ENCODE results near the gene CCDC68.

CCDC68 gene

GRCh38 chr18:54962919-54963645, 3.8 kb upstream of the CCDC68 start:
- H3K4me3 ChIP-seq (ENCODE audit: low read depth in 1 of 5, low read length in 5 of 5) = no peak overlapping the region

GRCh38 chr18:54961868-54962267, 2.6 kb upstream of the CCDC68 start:
- Histone ChIP-seq H3K9me3 (ENCODE audit: control insufficient read depth in 5 of 5, low read length in 5 of 5) (peaks cover 0 to 2% (median 0%) of the 10 kb centered on the region in 5 donors), H3K4me1 (ENCODE audit: control insufficient read depth in 5 of 5, insufficient read depth in 5 of 5, low read length in 5 of 5) (peaks cover 0 to 9% (median 3%) of the 10 kb centered on the region in 5 donors), H3K36me3 (ENCODE audit: control insufficient read depth in 5 of 5, insufficient read depth in 5 of 5, low read length in 5 of 5) (no peaks in the 10 kb centered on the region), H3K4me3 (ENCODE audit: low read depth in 1 of 5, low read length in 5 of 5) (no peak overlapping the region), H3K27ac (ENCODE audit: low read depth, low read length) (no peak overlapping the region), H3K27me3 (ENCODE audit: control insufficient read depth in 5 of 5, insufficient read depth in 4 of 5, low read length in 5 of 5) (peaks cover 0 to 12% (median 8%) of the 10 kb centered on the region in 5 donors), H3K9ac (ENCODE audit: low read length in 5 of 5) (no peak overlapping the region)

More at GRCh38 chr18:54962919-54963645, 3.8 kb upstream of the CCDC68 start:
- H3K4me1 ChIP-seq (ENCODE audit: control insufficient read depth in 5 of 5, insufficient read depth in 5 of 5, low read length in 5 of 5) = peaks cover 0 to 7% (median 2%) of the 10 kb centered on the region in 5 donors
- no peak overlapping the region for H3K9ac ChIP-seq (ENCODE audit: low read length in 5 of 5)
- no peak overlapping the region for H3K27ac ChIP-seq (ENCODE audit: low read depth, low read length)
- no peaks in the 10 kb centered on the region for H3K36me3 ChIP-seq (ENCODE audit: control insufficient read depth in 5 of 5, insufficient read depth in 5 of 5, low read length in 5 of 5)
- peaks cover 0 to 2% (median 0%) of the 10 kb centered on the region in 5 donors for H3K9me3 ChIP-seq (ENCODE audit: control insufficient read depth in 5 of 5, low read length in 5 of 5)
- H3K27me3 ChIP-seq (ENCODE audit: control insufficient read depth in 5 of 5, insufficient read depth in 4 of 5, low read length in 5 of 5) = peaks cover 0 to 12% (median 8%) of the 10 kb centered on the region in 5 donors

GRCh38 chr18:54961016-54961423, 1.8 kb upstream of the CCDC68 start:
- H3K4me3 ChIP-seq (ENCODE audit: low read depth in 1 of 5, low read length in 5 of 5) = no peak overlapping the region
- H3K9me3 ChIP-seq (ENCODE audit: control insufficient read depth in 5 of 5, low read length in 5 of 5) = peaks cover 0 to 2% (median 0%) of the 10 kb centered on the region in 5 donors
- no peak overlapping the region for H3K27ac ChIP-seq (ENCODE audit: low read depth, low read length)
- H3K36me3 ChIP-seq (ENCODE audit: control insufficient read depth in 5 of 5, insufficient read depth in 5 of 5, low read length in 5 of 5) = no peaks in the 10 kb centered on the region
- H3K27me3 ChIP-seq (ENCODE audit: control insufficient read depth in 5 of 5, insufficient read depth in 4 of 5, low read length in 5 of 5) = peaks cover 0 to 12% (median 8%) of the 10 kb centered on the region in 5 donors
- peaks cover 0 to 9% (median 3%) of the 10 kb centered on the region in 5 donors for H3K4me1 ChIP-seq (ENCODE audit: control insufficient read depth in 5 of 5, insufficient read depth in 5 of 5, low read length in 5 of 5)
- no peak overlapping the region for H3K9ac ChIP-seq (ENCODE audit: low read length in 5 of 5)

GRCh38 chr18:54960197-54960596, 936 bp upstream of the CCDC68 start:
- Histone ChIP-seq H3K9me3 (ENCODE audit: control insufficient read depth in 5 of 5, low read length in 5 of 5) (peaks cover 0 to 2% (median 0%) of the 10 kb centered on the region in 5 donors), H3K36me3 (ENCODE audit: control insufficient read depth in 5 of 5, insufficient read depth in 5 of 5, low read length in 5 of 5) (no peaks in the 10 kb centered on the region), H3K9ac (ENCODE audit: low read length in 5 of 5) (no peak overlapping the region), H3K27ac (ENCODE audit: low read depth, low read length) (no peak overlapping the region), H3K4me1 (ENCODE audit: control insufficient read depth in 5 of 5, insufficient read depth in 5 of 5, low read length in 5 of 5) (peaks cover 0 to 9% (median 3%) of the 10 kb centered on the region in 5 donors), H3K4me3 (ENCODE audit: low read depth in 1 of 5, low read length in 5 of 5) (no peak overlapping the region), H3K27me3 (ENCODE audit: control insufficient read depth in 5 of 5, insufficient read depth in 4 of 5, low read length in 5 of 5) (peaks cover 0 to 12% (median 8%) of the 10 kb centered on the region in 5 donors)

GRCh38 chr18:54957996-54958395, 1.3 kb downstream of the CCDC68 start:
- peak overlapping the region in 2 of 5 donors; percentile 25 to 30 for H3K9ac ChIP-seq (ENCODE audit: low read length in 5 of 5)
- peaks cover 0 to 2% (median 0%) of the 10 kb centered on the region in 5 donors for H3K9me3 ChIP-seq (ENCODE audit: control insufficient read depth in 5 of 5, low read length in 5 of 5)
- peak overlapping the region in 3 of 5 donors; percentile 16 to 70 (median 60) for H3K4me3 ChIP-seq (ENCODE audit: low read depth in 1 of 5, low read length in 5 of 5)
- no peak overlapping the region for H3K27ac ChIP-seq (ENCODE audit: low read depth, low read length)
- peaks cover 0 to 9% (median 3%) of the 10 kb centered on the region in 5 donors for H3K4me1 ChIP-seq (ENCODE audit: control insufficient read depth in 5 of 5, insufficient read depth in 5 of 5, low read length in 5 of 5)
- H3K27me3 ChIP-seq (ENCODE audit: control insufficient read depth in 5 of 5, insufficient read depth in 4 of 5, low read length in 5 of 5) = peaks cover 0 to 12% (median 8%) of the 10 kb centered on the region in 5 donors
- no peaks in the 10 kb centered on the region for H3K36me3 ChIP-seq (ENCODE audit: control insufficient read depth in 5 of 5, insufficient read depth in 5 of 5, low read length in 5 of 5)

- Histone ChIP-seq H3K9me3 (ENCODE audit: control insufficient read depth in 5 of 5, low read length in 5 of 5) (peaks cover 0 to 2% (median 0%) of the 10 kb centered on the region in 5 donors), H3K4me3 (ENCODE audit: low read depth in 1 of 5, low read length in 5 of 5) (no peak overlapping the region), H3K27me3 (ENCODE audit: control insufficient read depth in 5 of 5, insufficient read depth in 4 of 5, low read length in 5 of 5) (peaks cover 0 to 12% (median 8%) of the 10 kb centered on the region in 5 donors), H3K9ac (ENCODE audit: low read length in 5 of 5) (no peak overlapping the region), H3K27ac (ENCODE audit: low read depth, low read length) (no peak overlapping the region), H3K4me1 (ENCODE audit: control insufficient read depth in 5 of 5, insufficient read depth in 5 of 5, low read length in 5 of 5) (peaks cover 0 to 9% (median 3%) of the 10 kb centered on the region in 5 donors), H3K36me3 (ENCODE audit: control insufficient read depth in 5 of 5, insufficient read depth in 5 of 5, low read length in 5 of 5) (no peaks in the 10 kb centered on the region)
Measured at GRCh38 chr18:54957296-54957832, 1.9 kb downstream of the CCDC68 start.

- no peaks in the 10 kb centered on the region for H3K36me3 ChIP-seq (ENCODE audit: control insufficient read depth in 5 of 5, insufficient read depth in 5 of 5, low read length in 5 of 5)
- H3K27ac ChIP-seq (ENCODE audit: low read depth, low read length) = no peak overlapping the region
Measured at GRCh38 chr18:54956506-54956905, 2.8 kb downstream of the CCDC68 start.

GRCh38 chr18:54952026-54952425, 7.2 kb downstream of the CCDC68 start:
- peaks cover 0 to 3% (median 0%) of the 10 kb centered on the region in 5 donors for H3K4me1 ChIP-seq (ENCODE audit: control insufficient read depth in 5 of 5, insufficient read depth in 5 of 5, low read length in 5 of 5)
- peaks cover 0 to 4% (median 0%) of the 10 kb centered on the region in 5 donors for H3K27me3 ChIP-seq (ENCODE audit: control insufficient read depth in 5 of 5, insufficient read depth in 4 of 5, low read length in 5 of 5)

More at GRCh38 chr18:54956506-54956905, 2.8 kb downstream of the CCDC68 start:
- no peak overlapping the region for H3K4me3 ChIP-seq (ENCODE audit: low read depth in 1 of 5, low read length in 5 of 5)
- H3K27me3 ChIP-seq (ENCODE audit: control insufficient read depth in 5 of 5, insufficient read depth in 4 of 5, low read length in 5 of 5) = peaks cover 0 to 12% (median 8%) of the 10 kb centered on the region in 5 donors
- H3K9ac ChIP-seq (ENCODE audit: low read length in 5 of 5) = no peak overlapping the region
- H3K9me3 ChIP-seq (ENCODE audit: control insufficient read depth in 5 of 5, low read length in 5 of 5) = no peaks in the 10 kb centered on the region
- H3K4me1 ChIP-seq (ENCODE audit: control insufficient read depth in 5 of 5, insufficient read depth in 5 of 5, low read length in 5 of 5) = peaks cover 0 to 9% (median 3%) of the 10 kb centered on the region in 5 donors

DNA sequence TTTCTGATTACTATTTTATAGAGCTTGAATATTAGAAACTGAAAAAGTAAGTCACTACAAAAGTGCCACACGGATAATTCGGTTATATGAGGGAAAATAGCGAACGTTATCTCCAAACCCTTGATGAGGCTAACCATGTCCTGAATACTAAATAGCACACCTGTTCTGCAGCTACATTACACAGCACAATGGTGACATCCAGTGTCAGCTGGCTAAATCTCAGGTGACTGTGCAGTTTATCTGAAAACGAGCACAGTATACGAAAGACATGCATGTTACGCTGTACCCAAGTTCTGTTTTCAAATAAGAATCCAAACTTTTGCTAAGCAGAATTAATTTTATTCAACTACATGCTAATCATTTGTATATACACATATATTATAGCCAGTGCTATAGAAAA, 9.0 kb downstream of the CCDC68 start:
- Histone ChIP-seq H3K4me1 (ENCODE audit: control insufficient read depth in 5 of 5, insufficient read depth in 5 of 5, low read length in 5 of 5) (peaks cover 0 to 14% (median 7%) of the 10 kb centered on the region in 5 donors), H3K36me3 (ENCODE audit: control insufficient read depth in 5 of 5, insufficient read depth in 5 of 5, low read length in 5 of 5) (no peaks in the 10 kb centered on the region), H3K9ac (ENCODE audit: low read length in 5 of 5) (no peak overlapping the region), H3K27ac (ENCODE audit: low read depth, low read length) (no peak overlapping the region), H3K4me3 (ENCODE audit: low read depth in 1 of 5, low read length in 5 of 5) (no peak overlapping the region), H3K9me3 (ENCODE audit: control insufficient read depth in 5 of 5, low read length in 5 of 5) (no peaks in the 10 kb centered on the region), H3K27me3 (ENCODE audit: control insufficient read depth in 5 of 5, insufficient read depth in 4 of 5, low read length in 5 of 5) (peaks cover 0 to 4% (median 0%) of the 10 kb centered on the region in 5 donors)

More at GRCh38 chr18:54952026-54952425, 7.2 kb downstream of the CCDC68 start:
- no peaks in the 10 kb centered on the region for H3K9me3 ChIP-seq (ENCODE audit: control insufficient read depth in 5 of 5, low read length in 5 of 5)
- no peak overlapping the region for H3K4me3 ChIP-seq (ENCODE audit: low read depth in 1 of 5, low read length in 5 of 5)
- no peak overlapping the region for H3K27ac ChIP-seq (ENCODE audit: low read depth, low read length)
- H3K9ac ChIP-seq (ENCODE audit: low read length in 5 of 5) = no peak overlapping the region
- no peaks in the 10 kb centered on the region for H3K36me3 ChIP-seq (ENCODE audit: control insufficient read depth in 5 of 5, insufficient read depth in 5 of 5, low read length in 5 of 5)

GRCh38 chr18:54949588-54949987, 9.7 kb downstream of the CCDC68 start:
- Histone ChIP-seq H3K36me3 (ENCODE audit: control insufficient read depth in 5 of 5, insufficient read depth in 5 of 5, low read length in 5 of 5) (no peaks in the 10 kb centered on the region), H3K4me3 (ENCODE audit: low read depth in 1 of 5, low read length in 5 of 5) (no peak overlapping the region), H3K9me3 (ENCODE audit: control insufficient read depth in 5 of 5, low read length in 5 of 5) (no peaks in the 10 kb centered on the region), H3K27me3 (ENCODE audit: control insufficient read depth in 5 of 5, insufficient read depth in 4 of 5, low read length in 5 of 5) (peaks cover 0 to 4% (median 0%) of the 10 kb centered on the region in 5 donors), H3K27ac (ENCODE audit: low read depth, low read length) (no peak overlapping the region), H3K4me1 (ENCODE audit: control insufficient read depth in 5 of 5, insufficient read depth in 5 of 5, low read length in 5 of 5) (peaks cover 0 to 15% (median 7%) of the 10 kb centered on the region in 5 donors), H3K9ac (ENCODE audit: low read length in 5 of 5) (no peak overlapping the region)

Data from subcutaneous abdominal adipose tissue (tissue), 5 donors.